Gastrocnemius medialis (tissue), 4 donors: ENCODE results near the gene NBEA. TPM values are rescaled to one million over a fixed set of nuclear protein-coding genes. Genes with fewer than 3 reads are reported as not detected.

Experiments
- ATAC-seq, 2 donors: fragments of 150-250 bp; one replicate each; pipeline ENCODE4 v1.9.1; 2016
- DNase-seq, 2 donors: peaks; one replicate each; pipeline ENCODE4 v3.0.0-alpha.2; 2019
- H3K27ac ChIP-seq, 4 donors: fragments of 200-600 bp; sonication (generic); 1 replicate in 1 of 4; 2 replicates in 3 of 4; pipeline ENCODE4 v1.5.1; 2016 to 2018; ENCODE audit warnings: mild to moderate bottlenecking in 2 of 4, moderate library complexity in 1 of 4
- H3K27me3 ChIP-seq, 3 donors: fragments of 200-600 bp; sonication (generic) in 2 of 3; 1 replicate in 1 of 3; 2 replicates in 2 of 3; pipeline versions ENCODE4 v1.5.1 to v1.6.0; 2016 to 2019; ENCODE audit warnings: mild to moderate bottlenecking in 1 of 3, moderate library complexity in 1 of 3
- H3K36me3 ChIP-seq, 2 donors: fragments of 200-600 bp; sonication (generic) in 1 of 2; one replicate each; pipeline ENCODE4 v1.5.1; 2017 to 2018
- H3K4me1 ChIP-seq, 2 donors: fragments of 200-600 bp; sonication (generic) in 1 of 2; one replicate each; pipeline ENCODE4 v1.5.1; 2016 to 2017; ENCODE audit warnings: mild to moderate bottlenecking in 2 of 2
- H3K4me3 ChIP-seq, 4 donors: fragments of 200-600 bp; sonication (generic) in 3 of 4; 1 replicate in 1 of 4; 2 replicates in 3 of 4; pipeline ENCODE4 v1.5.1; 2016 to 2019; ENCODE audit warnings: mild to moderate bottlenecking in 2 of 4
- H3K9me3 ChIP-seq, 3 donors: fragments of 200-600 bp; sonication (generic) in 2 of 3; 1 replicate in 1 of 3; 2 replicates in 2 of 3; pipeline ENCODE4 v1.5.1; 2016 to 2019
- CTCF ChIP-seq, 5 experiments: fragments of 450-650 bp in 3 of 5; fragments of 200-600 bp in 2 of 5; sonication (generic) in 2 of 5; IDR thresholded peaks in 4 of 5; conservative IDR thresholded peaks in 1 of 5; 1 replicate in 4 of 5; 2 replicates in 1 of 5; pipeline ENCODE4 v1.5.1; 2016 to 2019; ENCODE audit warnings: antibody characterized with exemption in 5 of 5, mild to moderate bottlenecking in 3 of 5, moderate library complexity in 3 of 5
- POLR2A ChIP-seq, 2 donors: fragments of 450-650 bp; IDR thresholded peaks; one replicate each; pipeline ENCODE4 v1.6.1; 2017; ENCODE audit warnings: antibody characterized with exemption in 2 of 2, mild to moderate bottlenecking in 2 of 2, moderate library complexity in 2 of 2
- in situ Hi-C, 4 donors: fragments of 200-750 bp; cut with MboI; loops; one replicate each; pipeline versions ENCODE4 v1.15.0 to v1.8.0; 2017; ENCODE audit warnings: low sequenced_read_pairs in 4 of 4
- intact Hi-C: fragments of 100-400 bp; cut with DNase I; formaldehyde crosslinking; loops from one replicate; pipeline ENCODE4 v1.15.1; 2023; ENCODE audit warnings: low total_unique reads
- total RNA-seq, 4 donors: library from RNA; depleted of rRNA; stranded (reverse); fragments of >200 nt; gene quantifications; one replicate each; pipeline versions ENCODE4 v1.1.0 to v1.2.3, GENCODE V29; 2016

The NBEA gene
- total RNA-seq, 4 donors from 2014 or later: 4.1 to 5.1 (median 4.7) TPM

- H3K4me3 ChIP-seq: no peak overlapping the region
- no peaks in the 10 kb centered on the region for H3K9me3 ChIP-seq
- H3K36me3 ChIP-seq: peaks cover 0 to 11% of the 10 kb centered on the region in 2 donors
- ATAC-seq (no peak), DNase-seq (no peak)
- TF ChIP-seq CTCF (IDR thresholded peaks at IDR 0.05 in 4 of 5, conservative IDR thresholded peaks at IDR 0.05 in 1 of 5) (no peak), POLR2A (IDR thresholded peaks at IDR 0.05) (no peak)
- intact Hi-C loops: no loop called here
- no peaks in the 10 kb centered on the region for H3K27me3 ChIP-seq
- H3K27ac ChIP-seq: no peak overlapping the region
- no peaks in the 10 kb centered on the region for H3K4me1 ChIP-seq
- in situ Hi-C loops: loop anchor here in 1 of 4 donors (25.0 kb wide), 1 partner anchor 314 kb away; no protein-coding TSS in a partner anchor
Measured at GRCh38 chr13:35648201-35648600, 706.1 kb downstream of the NBEA start.

GRCh38 chr13:35649162-35649561, 707.1 kb downstream of the NBEA start:
- Histone ChIP-seq H3K27me3 (no peaks in the 10 kb centered on the region), H3K4me3 (no peak overlapping the region), H3K4me1 (no peaks in the 10 kb centered on the region), H3K36me3 (peaks cover 0 to 11% of the 10 kb centered on the region in 2 donors), H3K9me3 (no peaks in the 10 kb centered on the region), H3K27ac (no peak overlapping the region)
- in situ Hi-C loops (loop anchor here in 1 of 4 donors (25.0 kb wide), 1 partner anchor 313 kb away; no protein-coding TSS in a partner anchor), intact Hi-C loops (no loop called here)
- DNase-seq (no peak), ATAC-seq (no peak)
- TF ChIP-seq POLR2A (IDR thresholded peaks at IDR 0.05): no peak
- no peak for TF ChIP-seq CTCF (IDR thresholded peaks at IDR 0.05 in 4 of 5, conservative IDR thresholded peaks at IDR 0.05 in 1 of 5)

- no peak for ATAC-seq
- in situ Hi-C loops: no loop called here
- H3K27ac ChIP-seq: no peak overlapping the region
- H3K27me3 ChIP-seq: no peaks in the 10 kb centered on the region
- no peak for TF ChIP-seq CTCF (IDR thresholded peaks at IDR 0.05 in 4 of 5, conservative IDR thresholded peaks at IDR 0.05 in 1 of 5)
- TF ChIP-seq POLR2A (IDR thresholded peaks at IDR 0.05): no peak
- intact Hi-C loops: no loop called here
- no peaks in the 10 kb centered on the region for H3K4me1 ChIP-seq
- H3K9me3 ChIP-seq: no peaks in the 10 kb centered on the region
- DNase-seq: no peak
- no peak overlapping the region for H3K4me3 ChIP-seq
- H3K36me3 ChIP-seq: no peaks in the 10 kb centered on the region
Measured at GRCh38 chr13:35659796-35660195, 717.7 kb downstream of the NBEA start.

- no peak for ATAC-seq
- Histone ChIP-seq H3K9me3 (no peaks in the 10 kb centered on the region), H3K27ac (no peak overlapping the region), H3K36me3 (no peaks in the 10 kb centered on the region), H3K4me1 (no peaks in the 10 kb centered on the region), H3K4me3 (no peak overlapping the region), H3K27me3 (no peaks in the 10 kb centered on the region)
- TF ChIP-seq POLR2A (IDR thresholded peaks at IDR 0.05) (no peak), CTCF (IDR thresholded peaks at IDR 0.05 in 4 of 5, conservative IDR thresholded peaks at IDR 0.05 in 1 of 5) (no peak)
- intact Hi-C loops: no loop called here
- no peak for DNase-seq
- in situ Hi-C loops: no loop called here
Measured at GRCh38 chr13:35664747-35665146, 722.7 kb downstream of the NBEA start.

- H3K9me3 ChIP-seq: no peaks in the 10 kb centered on the region
- H3K27ac ChIP-seq: no peak overlapping the region
- H3K4me3 ChIP-seq: no peak overlapping the region
- no peaks in the 10 kb centered on the region for H3K36me3 ChIP-seq
- TF ChIP-seq CTCF (IDR thresholded peaks at IDR 0.05 in 4 of 5, conservative IDR thresholded peaks at IDR 0.05 in 1 of 5): no peak
- TF ChIP-seq POLR2A (IDR thresholded peaks at IDR 0.05): no peak
- no peaks in the 10 kb centered on the region for H3K4me1 ChIP-seq
- no peak for DNase-seq
- no peak for ATAC-seq
- H3K27me3 ChIP-seq: no peaks in the 10 kb centered on the region
- in situ Hi-C loops (no loop called here), intact Hi-C loops (no loop called here)
Measured at GRCh38 chr13:35669321-35669720, 727.3 kb downstream of the NBEA start.
